RWPE1 (cell line): ENCODE results near the gene PELI1.
A peak's percentile ranks its signal among the peaks of the same experiment; 100 is the strongest.

ENCODE experiments used
- CTCF ChIA-PET: fragments of 350-600 bp; sonication (Branson Sonifier 250); formaldehyde crosslinking; extraction: SDS; loops from one replicate; lab custom pipeline; 2021; lab: Yijun Ruan, JAX
- POLR2A ChIA-PET: fragments of 400-600 bp; formaldehyde crosslinking; extraction: SDS; loops from one replicate; lab custom pipeline; 2020; ENCODE audit warnings: antibody characterized with exemption; ENCODE audit not compliant: low non-redundant PET; lab: Yijun Ruan, JAX
- DNase-seq: peaks from one replicate; pipeline ENCODE4 v3.0.0; 2012; ENCODE audit warnings: low spot score
- H3K27ac ChIP-seq: fragments of 450-650 bp; 2 replicates; pipeline ENCODE4 v1.5.1; 2017
- TF ChIP-seq, protein P1 (sequence below): fragments of 450-650 bp; conservative IDR thresholded peaks from 2 replicates; pipeline ENCODE4 v1.5.1; 2017; ENCODE audit warnings: low read depth, mild to moderate bottlenecking

The PELI1 gene, protein sequence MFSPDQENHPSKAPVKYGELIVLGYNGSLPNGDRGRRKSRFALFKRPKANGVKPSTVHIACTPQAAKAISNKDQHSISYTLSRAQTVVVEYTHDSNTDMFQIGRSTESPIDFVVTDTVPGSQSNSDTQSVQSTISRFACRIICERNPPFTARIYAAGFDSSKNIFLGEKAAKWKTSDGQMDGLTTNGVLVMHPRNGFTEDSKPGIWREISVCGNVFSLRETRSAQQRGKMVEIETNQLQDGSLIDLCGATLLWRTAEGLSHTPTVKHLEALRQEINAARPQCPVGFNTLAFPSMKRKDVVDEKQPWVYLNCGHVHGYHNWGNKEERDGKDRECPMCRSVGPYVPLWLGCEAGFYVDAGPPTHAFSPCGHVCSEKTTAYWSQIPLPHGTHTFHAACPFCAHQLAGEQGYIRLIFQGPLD

DNA sequence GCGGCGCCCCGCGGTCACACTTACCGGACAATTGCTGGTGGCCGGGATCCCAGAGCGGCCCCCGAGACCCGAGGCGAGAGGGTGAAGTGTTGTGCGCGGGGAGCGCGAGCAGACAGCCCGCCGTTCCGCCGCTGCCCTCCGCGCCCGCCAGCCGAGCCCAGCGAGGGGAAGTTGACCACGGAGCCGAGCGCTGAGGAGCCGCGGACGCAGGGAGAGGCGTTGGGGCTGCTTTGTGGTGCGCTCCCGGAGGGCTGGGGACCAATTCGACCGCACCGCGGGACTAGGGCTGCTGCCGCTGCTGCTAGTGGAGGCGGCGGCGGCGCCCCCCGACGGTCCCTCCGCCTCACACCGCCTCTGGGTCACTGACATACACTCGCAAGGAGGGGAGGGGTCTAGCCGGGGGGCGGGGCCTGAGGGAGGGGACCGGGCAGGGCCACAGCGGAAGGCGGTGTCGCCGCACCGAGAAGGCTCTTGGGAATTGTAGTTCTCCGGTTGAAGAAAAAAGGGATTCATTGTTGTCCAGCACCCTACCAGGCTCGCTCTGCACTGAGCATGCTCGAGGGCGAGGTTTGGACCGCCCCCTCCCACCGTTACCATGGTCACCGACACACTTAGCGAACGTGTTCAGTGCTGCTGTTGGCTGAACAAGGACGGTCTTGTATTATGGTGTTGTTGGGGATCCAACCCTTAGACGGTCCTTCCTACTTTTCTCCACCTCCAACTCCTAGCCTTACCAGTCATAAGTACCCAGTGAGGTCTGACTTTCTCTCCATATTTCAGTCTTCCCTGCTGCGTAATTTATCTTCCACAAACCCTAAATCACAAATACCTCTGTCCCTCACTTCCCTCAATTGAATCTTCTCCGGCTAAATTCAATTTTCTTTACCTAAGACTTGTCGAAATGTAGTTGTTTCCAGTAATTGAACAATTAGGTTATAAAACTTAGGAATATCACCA, at the start of gene PELI1:
Gene PELI1 (minus strand): TSS at position 364 of the 957 bp plus-strand sequence. CDS start 36,110 bp downstream, outside the sequence.
- peak within 1 kb of the TSS; percentile 87 for H3K27ac ChIP-seq
- POLR2A ChIA-PET, result no interaction called here

DNA sequence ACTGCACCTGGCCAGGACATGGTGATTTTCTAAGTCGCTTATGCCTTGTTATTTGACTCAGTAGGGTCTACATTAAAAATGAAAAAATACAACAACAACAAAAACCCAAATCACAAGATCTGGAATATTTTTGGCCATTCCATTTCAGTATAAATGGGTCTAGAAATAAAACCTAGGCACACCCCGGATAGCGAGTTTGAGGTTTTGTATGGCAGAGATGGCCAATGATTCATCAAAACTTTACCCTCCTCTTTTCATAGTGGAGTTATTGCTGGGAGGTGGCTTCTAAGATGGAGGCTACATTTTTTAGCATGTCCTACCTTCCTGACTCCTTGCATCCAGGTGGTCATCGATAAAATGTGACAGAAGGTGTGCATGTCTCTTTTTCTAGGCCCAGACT, 49.3 kb upstream of the PELI1 start:
- ChIA-PET POLR2A (no interaction called here), CTCF (no interaction called here)
- no peak for DNase-seq
- H3K27ac ChIP-seq, result no peak overlapping the region
- TF ChIP-seq, protein P1, sequence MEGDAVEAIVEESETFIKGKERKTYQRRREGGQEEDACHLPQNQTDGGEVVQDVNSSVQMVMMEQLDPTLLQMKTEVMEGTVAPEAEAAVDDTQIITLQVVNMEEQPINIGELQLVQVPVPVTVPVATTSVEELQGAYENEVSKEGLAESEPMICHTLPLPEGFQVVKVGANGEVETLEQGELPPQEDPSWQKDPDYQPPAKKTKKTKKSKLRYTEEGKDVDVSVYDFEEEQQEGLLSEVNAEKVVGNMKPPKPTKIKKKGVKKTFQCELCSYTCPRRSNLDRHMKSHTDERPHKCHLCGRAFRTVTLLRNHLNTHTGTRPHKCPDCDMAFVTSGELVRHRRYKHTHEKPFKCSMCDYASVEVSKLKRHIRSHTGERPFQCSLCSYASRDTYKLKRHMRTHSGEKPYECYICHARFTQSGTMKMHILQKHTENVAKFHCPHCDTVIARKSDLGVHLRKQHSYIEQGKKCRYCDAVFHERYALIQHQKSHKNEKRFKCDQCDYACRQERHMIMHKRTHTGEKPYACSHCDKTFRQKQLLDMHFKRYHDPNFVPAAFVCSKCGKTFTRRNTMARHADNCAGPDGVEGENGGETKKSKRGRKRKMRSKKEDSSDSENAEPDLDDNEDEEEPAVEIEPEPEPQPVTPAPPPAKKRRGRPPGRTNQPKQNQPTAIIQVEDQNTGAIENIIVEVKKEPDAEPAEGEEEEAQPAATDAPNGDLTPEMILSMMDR, result no peak

More for the DNA sequence above, at the start of gene PELI1:
- TF ChIP-seq, protein P1, result no peak
- peak; percentile 92 for DNase-seq
- CTCF ChIA-PET, result no interaction called here

DNA sequence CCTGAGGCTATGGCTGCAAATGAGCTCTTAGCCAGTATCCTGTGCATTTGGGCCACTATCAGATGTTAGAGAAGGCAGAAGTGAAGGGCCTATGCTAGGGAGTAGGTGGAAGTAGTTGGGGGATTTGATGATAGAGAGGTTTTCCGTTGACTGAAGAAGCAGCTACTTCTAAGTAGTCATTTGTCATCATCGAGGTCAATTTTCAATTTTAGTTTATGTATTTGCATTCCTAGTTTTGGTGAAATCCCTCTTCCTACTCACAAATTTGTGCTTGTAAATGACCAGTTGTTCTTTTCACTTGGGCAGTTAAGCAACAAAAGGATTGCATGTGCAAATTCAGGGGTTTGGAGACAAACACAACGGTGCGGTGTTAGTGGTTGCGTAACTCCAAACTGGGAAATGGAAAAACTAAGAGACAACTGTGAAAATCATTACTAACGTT, 48.5 kb upstream of the PELI1 start:
- DNase-seq, result no peak
- ChIA-PET POLR2A (no interaction called here), CTCF (interaction anchor here (0.5 to 0.7 kb wide), 2 partner anchors 94 to 375 kb away, joined by 3 to 5 read pairs; no protein-coding TSS in a partner anchor)
- TF ChIP-seq, protein P1, result no peak
- H3K27ac ChIP-seq, result no peak overlapping the region

DNA sequence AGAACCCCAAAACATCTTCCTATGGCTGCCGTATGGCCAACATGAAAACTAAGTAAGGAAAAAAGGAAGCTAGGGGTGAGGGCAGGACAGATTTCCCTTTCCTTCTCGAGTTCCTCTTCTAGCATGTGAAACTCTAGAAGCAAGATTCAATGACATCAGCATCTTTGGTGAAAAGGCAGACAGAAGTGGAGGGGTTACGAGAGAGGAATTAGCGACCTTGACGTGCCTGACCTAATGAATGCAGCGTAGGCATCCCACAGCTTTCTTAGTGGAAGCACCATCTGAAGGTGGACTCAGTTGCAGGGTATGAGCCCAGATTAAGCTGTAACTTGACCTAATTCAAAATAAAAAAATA, 47.9 kb upstream of the PELI1 start:
- POLR2A ChIA-PET, result no interaction called here
- CTCF ChIA-PET, result interaction anchor here (0.5 to 0.7 kb wide), 2 partner anchors 93 to 376 kb away, joined by 3 to 5 read pairs; no protein-coding TSS in a partner anchor
- no peak for DNase-seq
- TF ChIP-seq, protein P1, result no peak
- no peak overlapping the region for H3K27ac ChIP-seq

DNA sequence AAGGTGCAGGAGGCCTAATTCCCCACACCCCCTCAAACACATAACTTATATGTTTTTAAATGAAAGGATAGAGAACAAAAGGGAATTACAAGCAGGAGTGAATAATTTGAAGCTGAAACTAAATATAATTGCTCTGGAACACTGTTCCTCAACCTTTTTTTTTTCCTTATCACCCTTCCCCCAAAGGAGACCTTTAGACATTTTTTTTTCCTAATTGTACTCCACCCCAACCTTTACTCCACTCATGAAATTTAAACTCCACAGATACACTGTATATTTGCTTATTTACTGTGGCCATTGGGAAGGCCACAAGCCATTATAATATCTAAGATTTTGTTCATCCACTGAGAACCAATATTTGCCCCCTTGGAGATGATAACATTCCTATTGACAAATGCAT, 45.4 kb upstream of the PELI1 start:
- H3K27ac ChIP-seq, result no peak overlapping the region

DNA sequence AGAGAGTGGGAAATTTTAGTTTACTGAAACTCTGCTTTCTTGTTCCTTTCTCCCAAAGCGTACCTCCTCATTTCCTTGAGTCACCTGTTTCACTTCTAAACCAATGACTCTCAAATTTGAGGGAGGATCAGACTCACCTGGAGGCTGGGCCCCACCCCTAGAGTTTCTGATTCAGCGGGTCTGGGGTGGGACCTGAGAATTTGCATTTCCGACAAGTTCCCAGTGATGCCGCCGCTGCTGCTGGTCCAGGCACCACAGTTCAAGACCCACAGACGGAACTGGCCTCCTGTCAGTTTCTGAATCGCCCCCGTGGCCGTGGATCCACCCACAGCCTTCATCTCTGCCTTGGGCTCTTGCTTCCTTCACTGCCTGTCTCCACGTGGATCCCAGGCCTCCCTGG, 44.9 kb upstream of the PELI1 start:
- H3K27ac ChIP-seq, result no peak overlapping the region
- POLR2A ChIA-PET, result no interaction called here
- no peak for DNase-seq
- CTCF ChIA-PET, result no interaction called here
- TF ChIP-seq, protein P1, result no peak

More for the DNA sequence above, 45.4 kb upstream of the PELI1 start:
- no peak for DNase-seq
- TF ChIP-seq, protein P1, result no peak
- CTCF ChIA-PET, result no interaction called here
- POLR2A ChIA-PET, result no interaction called here
